H1 (cell line): ENCODE data around the gene DIAPH1. TPM values are rescaled to one million over a fixed set of nuclear protein-coding genes. Genes with fewer than 3 reads are reported as not detected.

Experiments used
- CBX5 ChIP-seq: fragments of 300-800, 300-1000 bp; sonication (generic); IDR thresholded peaks from 2 replicates; pipeline ENCODE4 v1.7.1; 2016; ENCODE audit warnings: antibody characterized with exemption, low read length, low read depth
- CHD7 ChIP-seq: fragments of 300-600 bp; sonication (generic); IDR thresholded peaks from 2 replicates; pipeline ENCODE4 v1.7.1; 2012; ENCODE audit warnings: low read length, moderate library complexity, mild to moderate bottlenecking, inconsistent platforms; ENCODE audit not compliant: insufficient replicate concordance
- E2F6 ChIP-seq: IDR thresholded peaks from 2 replicates; pipeline ENCODE4 v1.6.1; 2012; ENCODE audit warnings: inconsistent platforms
- KDM4A ChIP-seq: IDR thresholded peaks from one replicate; pipeline ENCODE4 v1.7.1; 2012; ENCODE audit warnings: low read depth, mild to moderate bottlenecking, moderate library complexity, low read length, inconsistent platforms; ENCODE audit not compliant: severe bottlenecking
- RAD21 ChIP-seq, 2 experiments: IDR thresholded peaks in 1 of 2; conservative IDR thresholded peaks in 1 of 2; 2 replicates each; pipeline ENCODE4 v1.6.1; 2011; ENCODE audit warnings: low read depth in 2 of 2, low read length in 2 of 2, improper control_type of control experiment in 1 of 2, inconsistent platforms in 1 of 2, mild to moderate bottlenecking in 1 of 2, moderate library complexity in 1 of 2
- RBBP5 ChIP-seq: IDR thresholded peaks from 2 replicates; pipeline ENCODE4 v1.7.1; 2012; ENCODE audit warnings: low read depth, mild to moderate bottlenecking, inconsistent platforms, low read length, moderate library complexity, borderline replicate concordance
- RFX5 ChIP-seq: IDR thresholded peaks from 2 replicates; pipeline ENCODE4 v1.6.1; 2011; ENCODE audit warnings: low read depth, low read length, improper control_type of control experiment, borderline replicate concordance
- YY1 ChIP-seq: IDR thresholded peaks from 2 replicates; pipeline ENCODE4 v1.6.1; 2011; ENCODE audit warnings: low read depth, mild to moderate bottlenecking, low read length
- polyA plus RNA-seq, 7 experiments: library from polyadenylated mRNA; depleted of rRNA in 3 of 7; stranded (reverse) in 5 of 7; unstranded in 2 of 7; fragments of >200 nt in 5 of 7; fragments of 200-250 nt in 2 of 7; gene quantifications; 1 replicate in 5 of 7; 2 replicates in 1 of 7; 4 replicates in 1 of 7; pipeline versions ENCODE4 v1.2.1 to v1.2.3, GENCODE V29; 2011 to 2013; ENCODE audit warnings: missing spikeins in 2 of 7, mixed read lengths in 2 of 7
- total RNA-seq: library from RNA; stranded (reverse); fragmentation: NEBNext Ultra II Directional; extraction: Animal tissue kit (Norgen Biotek cat#: 25700); gene quantifications from 2 replicates; pipeline ENCODE4 v1.2.1, GENCODE V29; 2021

DIAPH1 gene
- total and polyA plus RNA-seq, 2 of the 8 experiments (the other 6 are each of a cell fraction or from before 2014, with no cell fraction given): 61.2 to 114 TPM

GRCh38 chr5:141636413-141637122, 17.8 kb upstream of the DIAPH1 start, which contains the start of the genes HDAC3 and RELL2 (continued):
- TF ChIP-seq KDM4A (peak; percentile 68), RFX5 (no peak), E2F6 (no peak), CBX5 (no peak), RAD21 (IDR thresholded peaks at IDR 0.05 in 1 of 2, conservative IDR thresholded peaks at IDR 0.05 in 1 of 2; ENCODE audit: low read depth in 2 of 2, low read length in 2 of 2) (no peak), RBBP5 (peak; percentile 91; the same call in 1 of the 2 replicates), CHD7 (no peak), YY1 (0 out of 2 replicates have a peak, but pooled peaks have one; percentile 10)
